Esophagus squamous epithelium (tissue), 5 donors: ENCODE data around the gene GRIK2. TPM values are rescaled to one million over a fixed set of nuclear protein-coding genes. Genes with fewer than 3 reads are reported as not detected.

Source experiments
- DNase-seq: peaks from one replicate; lab custom pipeline; 2025; lab: John Stamatoyannopoulos, UW
- H3K27ac ChIP-seq, 4 donors: fragments of 200-600 bp; sonication (generic); one replicate each; pipeline ENCODE4 v1.5.1; 2016 to 2019; ENCODE audit warnings: mild to moderate bottlenecking in 1 of 4
- H3K27me3 ChIP-seq, 4 donors: fragments of 200-600 bp; sonication (generic); 1 replicate in 3 of 4; 2 replicates in 1 of 4; pipeline versions ENCODE4 v1.5.1 to v1.6.0; 2017 to 2021; ENCODE audit warnings: antibody characterized with exemption in 1 of 4
- H3K36me3 ChIP-seq, 3 donors: fragments of 200-600 bp; sonication (generic); one replicate each; pipeline ENCODE4 v1.5.1; 2016 to 2019
- H3K4me1 ChIP-seq, 3 donors: fragments of 200-600 bp; sonication (generic); one replicate each; pipeline ENCODE4 v1.5.1; 2017 to 2019
- H3K4me3 ChIP-seq, 4 donors: fragments of 200-600 bp; sonication (generic); 1 replicate in 3 of 4; 2 replicates in 1 of 4; pipeline ENCODE4 v1.5.1; 2016 to 2019; ENCODE audit warnings: mild to moderate bottlenecking in 2 of 4, moderate library complexity in 1 of 4
- H3K9me3 ChIP-seq, 3 donors: fragments of 200-600 bp; sonication (generic); one replicate each; pipeline ENCODE4 v1.5.1; 2016 to 2019
- CTCF ChIP-seq, 6 experiments: fragments of 450-650 bp in 4 of 6; fragments of 200-600 bp in 2 of 6; sonication (generic) in 2 of 6; IDR thresholded peaks; one replicate each; pipeline ENCODE4 v1.5.1; 2016 to 2019; ENCODE audit warnings: antibody characterized with exemption in 6 of 6, mild to moderate bottlenecking in 4 of 6, moderate library complexity in 4 of 6
- POLR2A ChIP-seq, 4 donors: fragments of 450-650 bp; IDR thresholded peaks; one replicate each; pipeline ENCODE4 v1.6.1; 2017; ENCODE audit warnings: antibody characterized with exemption in 4 of 4, mild to moderate bottlenecking in 4 of 4, moderate library complexity in 3 of 4
- whole genome bisulfite sequencing, 2 donors: methylation state at CpG; one replicate each; pipeline ENCODE4 v1.1.5; 2018; 5-methylcytosine and 5-hydroxymethylcytosine counted together
- intact Hi-C: fragments of 100-400 bp; cut with DNase I; formaldehyde crosslinking; loops from one replicate; pipeline ENCODE4 v1.15.0; 2022
- total RNA-seq, 4 donors: library from RNA; depleted of rRNA; stranded (reverse); fragments of >200 nt; gene quantifications; one replicate each; pipeline ENCODE4 v1.1.0, GENCODE V29; 2016
- donor health status: DM: yes; HTN: yes; CAD: no.

Gene GRIK2
- total RNA-seq, 4 donors from 2014 or later = 0.19 TPM; not detected in 3

DNA sequence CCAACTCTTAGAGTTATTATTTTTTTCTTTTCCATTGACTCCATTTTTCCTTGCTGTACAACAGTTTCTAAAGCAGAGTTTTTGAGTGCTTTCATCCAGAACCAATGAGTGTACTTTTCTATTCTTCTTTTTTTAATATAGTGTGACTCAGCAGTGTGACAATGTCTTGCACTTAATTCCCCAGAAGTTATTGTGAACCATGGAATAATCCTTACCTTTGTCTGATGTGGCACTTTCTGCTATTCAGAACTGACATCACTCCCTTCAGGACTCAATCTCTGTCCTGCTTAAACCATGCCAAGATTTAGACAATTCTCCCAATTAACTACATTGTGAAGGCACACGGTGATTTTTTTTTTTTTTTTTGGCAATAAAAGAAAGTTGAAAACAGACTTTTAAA is 41.5 kb downstream of the GRIK2 start:
- Histone ChIP-seq H3K27me3 (peaks cover 0 to 11% (median 0%) of the 10 kb centered on the region in 4 donors), H3K27ac (no peak overlapping the region), H3K4me3 (no peak overlapping the region), H3K9me3 (no peaks in the 10 kb centered on the region), H3K36me3 (no peaks in the 10 kb centered on the region), H3K4me1 (peaks cover 0 to 14% (median 0%) of the 10 kb centered on the region in 3 donors)
- TF ChIP-seq CTCF (IDR thresholded peaks at IDR 0.05) = no peak
- TF ChIP-seq POLR2A (IDR thresholded peaks at IDR 0.05) = no peak
- 33 to 42% methylated on average over 1 of the region's 1 CpG for WGBS, 2 donors
- intact Hi-C loops = no loop called here
- DNase-seq = no peak

GRCh38 chr6:101439790-101440189 is 46.3 kb downstream of the GRIK2 start:
- WGBS, 2 donors = 83 to 88% methylated on average over 1 of the region's 1 CpG
- Histone ChIP-seq H3K27ac (no peak overlapping the region), H3K4me3 (no peak overlapping the region), H3K4me1 (peaks cover 0 to 30% (median 4%) of the 10 kb centered on the region in 3 donors), H3K9me3 (no peaks in the 10 kb centered on the region), H3K27me3 (peaks cover 0 to 7% (median 0%) of the 10 kb centered on the region in 4 donors), H3K36me3 (no peaks in the 10 kb centered on the region)
- no peak for DNase-seq
- TF ChIP-seq POLR2A (IDR thresholded peaks at IDR 0.05) (no peak), CTCF (IDR thresholded peaks at IDR 0.05) (no peak)
- intact Hi-C loops = no loop called here

DNA sequence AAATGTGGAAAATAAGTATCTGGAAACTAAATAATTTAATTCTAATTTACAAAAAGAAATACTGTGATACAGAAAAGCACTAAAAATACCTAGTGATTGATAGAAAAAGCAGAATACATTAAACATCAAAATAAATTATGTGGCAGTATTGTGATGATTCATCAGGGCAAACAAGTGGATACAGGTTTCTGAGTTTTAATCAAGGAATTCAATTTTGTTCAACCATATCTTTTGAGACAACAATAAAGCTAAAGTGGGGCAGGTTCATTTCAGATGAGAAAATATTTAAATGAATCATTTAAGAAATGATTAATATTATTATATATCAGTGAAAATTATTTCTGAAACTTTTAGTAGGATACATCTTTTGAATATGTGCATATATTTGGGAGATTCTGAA is 49.8 kb downstream of the GRIK2 start:
- Histone ChIP-seq H3K4me3 (no peak overlapping the region), H3K36me3 (no peaks in the 10 kb centered on the region), H3K27me3 (no peaks in the 10 kb centered on the region), H3K27ac (no peak overlapping the region), H3K9me3 (no peaks in the 10 kb centered on the region), H3K4me1 (peaks cover 0 to 24% (median 4%) of the 10 kb centered on the region in 3 donors)
- TF ChIP-seq CTCF (IDR thresholded peaks at IDR 0.05) (no peak), POLR2A (IDR thresholded peaks at IDR 0.05) (no peak)
- intact Hi-C loops = no loop called here
- DNase-seq = no peak

- TF ChIP-seq POLR2A (IDR thresholded peaks at IDR 0.05) (no peak), CTCF (IDR thresholded peaks at IDR 0.05) (no peak)
- H3K9me3 ChIP-seq = no peaks in the 10 kb centered on the region
- intact Hi-C loops = no loop called here
- H3K27ac ChIP-seq = no peak overlapping the region
- H3K27me3 ChIP-seq = no peaks in the 10 kb centered on the region
- 87 to 92% methylated on average over 1 of the region's 1 CpG for WGBS, 2 donors
- peaks cover 0 to 24% (median 4%) of the 10 kb centered on the region in 3 donors for H3K4me1 ChIP-seq
- H3K4me3 ChIP-seq = no peak overlapping the region
- H3K36me3 ChIP-seq = no peaks in the 10 kb centered on the region
- DNase-seq = no peak
These were observed 51.2 kb downstream of the GRIK2 start for GRCh38 chr6:101444717-101445116.

GRCh38 chr6:101445527-101445926 is 52.0 kb downstream of the GRIK2 start:
- Histone ChIP-seq H3K27me3 (no peaks in the 10 kb centered on the region), H3K27ac (no peak overlapping the region), H3K4me3 (no peak overlapping the region), H3K4me1 (peaks cover 0 to 24% (median 4%) of the 10 kb centered on the region in 3 donors), H3K36me3 (no peaks in the 10 kb centered on the region), H3K9me3 (no peaks in the 10 kb centered on the region)
- intact Hi-C loops = no loop called here
- no peak for TF ChIP-seq CTCF (IDR thresholded peaks at IDR 0.05)
- TF ChIP-seq POLR2A (IDR thresholded peaks at IDR 0.05) = no peak
- DNase-seq = no peak
- WGBS, 2 donors = 38 to 42% methylated on average over 2 of the region's 2 CpGs
